ENCODE measurements around the gene GDA. TPM values are rescaled to one million over a fixed set of nuclear protein-coding genes. Genes with fewer than 3 reads are reported as not detected.

The GDA gene
- total RNA-seq, 1 donor from 2014 or later = 0.18 TPM

DNA sequence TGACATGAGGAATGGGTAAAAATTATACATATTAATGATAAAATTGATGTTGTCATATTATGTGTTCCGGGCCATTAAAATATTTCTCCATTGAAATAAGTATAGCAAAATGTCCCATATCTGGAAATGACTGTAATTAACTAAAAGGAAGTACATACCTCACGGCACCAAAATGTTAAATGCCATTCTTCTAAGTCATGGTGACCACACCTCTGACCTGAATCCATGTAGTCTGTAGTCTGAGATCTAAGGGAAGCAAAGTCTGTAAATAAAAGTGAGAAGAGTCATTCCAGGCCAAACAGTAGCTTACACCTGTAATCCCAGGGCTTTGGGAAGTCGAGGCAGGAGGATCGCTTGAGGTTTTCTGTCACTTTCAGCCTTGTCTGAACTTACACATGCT is 8.7 kb upstream of the GDA start:
- CTCF ChIA-PET = no interaction called here
- Mint-ChIP-seq H3K36me3 (ENCODE audit: low read depth) (no peaks in the 10 kb centered on the region), H3K27me3 (peaks cover 16% of the 10 kb centered on the region), H3K27ac (no peak overlapping the region), H3K4me1 (no peaks in the 10 kb centered on the region), H3K9me3 (no peaks in the 10 kb centered on the region), H3K4me3 (no peak overlapping the region)
- POLR2A ChIA-PET = no interaction called here
- ATAC-seq (ENCODE audit: low read depth) = no peak
- intact Hi-C loops (cut with micrococcal nuclease) = loop anchor here (2.0 kb wide), 1 partner anchor 20 kb away; no protein-coding TSS in a partner anchor
- no peak for DNase-seq
- TF ChIP-seq, protein P1, sequence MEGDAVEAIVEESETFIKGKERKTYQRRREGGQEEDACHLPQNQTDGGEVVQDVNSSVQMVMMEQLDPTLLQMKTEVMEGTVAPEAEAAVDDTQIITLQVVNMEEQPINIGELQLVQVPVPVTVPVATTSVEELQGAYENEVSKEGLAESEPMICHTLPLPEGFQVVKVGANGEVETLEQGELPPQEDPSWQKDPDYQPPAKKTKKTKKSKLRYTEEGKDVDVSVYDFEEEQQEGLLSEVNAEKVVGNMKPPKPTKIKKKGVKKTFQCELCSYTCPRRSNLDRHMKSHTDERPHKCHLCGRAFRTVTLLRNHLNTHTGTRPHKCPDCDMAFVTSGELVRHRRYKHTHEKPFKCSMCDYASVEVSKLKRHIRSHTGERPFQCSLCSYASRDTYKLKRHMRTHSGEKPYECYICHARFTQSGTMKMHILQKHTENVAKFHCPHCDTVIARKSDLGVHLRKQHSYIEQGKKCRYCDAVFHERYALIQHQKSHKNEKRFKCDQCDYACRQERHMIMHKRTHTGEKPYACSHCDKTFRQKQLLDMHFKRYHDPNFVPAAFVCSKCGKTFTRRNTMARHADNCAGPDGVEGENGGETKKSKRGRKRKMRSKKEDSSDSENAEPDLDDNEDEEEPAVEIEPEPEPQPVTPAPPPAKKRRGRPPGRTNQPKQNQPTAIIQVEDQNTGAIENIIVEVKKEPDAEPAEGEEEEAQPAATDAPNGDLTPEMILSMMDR (IDR thresholded peaks at IDR 0.05) = no peak

- Mint-ChIP-seq H3K4me1 (no peaks in the 10 kb centered on the region), H3K9me3 (no peaks in the 10 kb centered on the region), H3K4me3 (no peak overlapping the region), H3K36me3 (ENCODE audit: low read depth) (no peaks in the 10 kb centered on the region), H3K27me3 (peaks cover 20% of the 10 kb centered on the region), H3K27ac (no peak overlapping the region)
- ATAC-seq (ENCODE audit: low read depth) = no peak
- TF ChIP-seq, protein P1 (IDR thresholded peaks at IDR 0.05) = no peak
- CTCF ChIA-PET = no interaction called here
- intact Hi-C loops (cut with micrococcal nuclease) = loop anchor here (2.0 kb wide), 1 partner anchor 19 kb away; no protein-coding TSS in a partner anchor
- DNase-seq = no peak
- POLR2A ChIA-PET = no interaction called here
These were observed 7.8 kb upstream of the GDA start for GRCh38 chr9:72141484-72141883.

DNA sequence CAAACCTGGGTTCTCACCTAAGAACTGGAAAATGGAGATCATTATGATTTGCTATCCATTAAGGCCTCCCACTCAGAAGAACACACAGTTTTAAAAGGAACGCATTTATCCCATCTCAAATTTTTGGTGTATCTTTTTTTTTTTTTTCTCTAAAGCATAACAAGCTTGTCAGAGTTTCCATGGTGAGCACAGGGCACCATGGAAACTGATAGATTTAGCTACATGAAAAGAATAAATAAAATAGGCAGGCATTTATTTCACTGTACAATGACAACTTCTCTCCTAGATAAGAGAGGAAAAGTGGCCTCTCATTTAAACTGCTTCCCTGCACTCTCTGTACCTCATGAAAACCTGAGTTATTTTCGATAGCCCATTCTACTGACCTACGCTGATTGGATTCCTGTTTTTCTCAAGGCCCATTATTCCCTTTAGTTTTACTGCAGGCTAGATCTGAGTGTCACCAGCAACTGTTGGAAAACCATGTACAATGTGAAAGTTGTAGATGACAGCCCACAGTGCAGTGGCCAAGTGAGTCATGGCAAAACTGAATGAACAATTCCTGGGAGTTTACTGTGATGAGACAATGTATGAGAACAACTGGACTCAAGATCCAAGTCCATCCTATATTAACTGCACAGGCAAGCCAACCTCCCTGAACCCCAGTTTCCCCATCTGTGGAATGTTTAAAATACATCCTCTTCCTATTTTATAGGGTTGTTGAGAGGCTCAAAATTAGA is 4.3 kb upstream of the GDA start:
- DNase-seq (no peak), ATAC-seq (ENCODE audit: low read depth) (no peak)
- intact Hi-C loops (cut with micrococcal nuclease) = loop anchor here (5.0 kb wide), 1 partner anchor 293 kb away; no protein-coding TSS in a partner anchor
- Mint-ChIP-seq H3K9me3 (no peaks in the 10 kb centered on the region), H3K27ac (no peak overlapping the region), H3K4me3 (no peak overlapping the region), H3K36me3 (ENCODE audit: low read depth) (no peaks in the 10 kb centered on the region), H3K4me1 (peaks cover 8% of the 10 kb centered on the region), H3K27me3 (peaks cover 42% of the 10 kb centered on the region)
- ChIA-PET POLR2A (no interaction called here), CTCF (no interaction called here)
- TF ChIP-seq, protein P1 (IDR thresholded peaks at IDR 0.05) = no peak

GRCh38 chr9:72145733-72146505 is 3.3 kb upstream of the GDA start:
- H3K4me3 Mint-ChIP-seq = no peak overlapping the region
- H3K36me3 Mint-ChIP-seq (ENCODE audit: low read depth) = no peaks in the 10 kb centered on the region
- ATAC-seq (ENCODE audit: low read depth) = no peak
- no peak overlapping the region for H3K27ac Mint-ChIP-seq
- ChIA-PET POLR2A (no interaction called here), CTCF (no interaction called here)
- H3K9me3 Mint-ChIP-seq = no peaks in the 10 kb centered on the region
- DNase-seq = no peak
- TF ChIP-seq, protein P1 (IDR thresholded peaks at IDR 0.05) = no peak
- intact Hi-C loops (cut with micrococcal nuclease) = loop anchor here (5.0 kb wide), 1 partner anchor 294 kb away; no protein-coding TSS in a partner anchor
- H3K4me1 Mint-ChIP-seq = peaks cover 11% of the 10 kb centered on the region
- H3K27me3 Mint-ChIP-seq = peaks cover 47% of the 10 kb centered on the region

DNA sequence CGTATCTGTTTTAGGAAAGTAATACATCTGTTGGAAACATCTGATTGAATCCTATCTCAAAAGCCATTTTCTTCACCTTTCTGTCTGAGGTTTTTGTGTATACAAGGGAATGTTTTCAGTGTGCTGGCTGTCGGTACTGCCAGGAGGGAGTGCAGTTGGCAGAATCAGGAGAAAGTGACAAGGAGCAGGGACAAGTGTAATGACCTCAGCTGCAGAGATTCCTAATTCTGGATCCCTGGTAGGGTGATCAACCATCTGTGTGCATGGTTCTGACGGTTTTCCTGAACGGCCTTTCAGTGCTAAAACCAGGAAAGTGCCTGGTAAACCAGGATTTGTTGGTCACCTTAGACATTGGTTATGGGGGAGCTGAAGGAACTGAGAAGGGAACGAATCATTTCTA is 1.6 kb upstream of the GDA start:
- Mint-ChIP-seq H3K4me1 (peaks cover 11% of the 10 kb centered on the region), H3K27me3 (peaks cover 44% of the 10 kb centered on the region), H3K9me3 (no peaks in the 10 kb centered on the region), H3K27ac (no peak overlapping the region), H3K4me3 (no peak overlapping the region), H3K36me3 (ENCODE audit: low read depth) (no peaks in the 10 kb centered on the region)
- DNase-seq = no peak
- intact Hi-C loops (cut with micrococcal nuclease) = loop anchor here (5.0 kb wide), 1 partner anchor 295 kb away; no protein-coding TSS in a partner anchor
- TF ChIP-seq, protein P1 (IDR thresholded peaks at IDR 0.05) = no peak
- ChIA-PET CTCF (no interaction called here), POLR2A (no interaction called here)
- ATAC-seq (ENCODE audit: low read depth) = no peak
